B cell (primary cell): ENCODE results near the gene ASPG. TPM values are rescaled to one million over a fixed set of nuclear protein-coding genes. Genes with fewer than 3 reads are reported as not detected.

Source experiments
- ATAC-seq: fragments of 200-7000 bp; cut with Tn5 transposase; one replicate; pipeline ENCODE4 v1.10.0; 2021; ENCODE audit warnings: low read depth, mild to moderate bottlenecking, moderate number of reproducible peaks, moderate library complexity
- CTCF ChIA-PET: fragments of 350-600 bp; sonication (Branson Sonifier 250); formaldehyde crosslinking; loops from one replicate; lab custom pipeline; 2021; ENCODE audit warnings: antibody characterized with exemption, inconsistent platforms; lab: Charles Lee
- POLR2A ChIA-PET: fragments of 350-600 bp; sonication (Branson Sonifier 250); formaldehyde crosslinking; loops from one replicate; lab custom pipeline; 2021; ENCODE audit warnings: antibody characterized with exemption; lab: Charles Lee
- DNase-seq: peaks from one replicate; pipeline ENCODE4 v3.0.0; 2013
- H2AFZ ChIP-seq: 2 replicates; pipeline ENCODE4 v1.6.1; 2012; ENCODE audit warnings: mild to moderate bottlenecking, low read depth, low read length; ENCODE audit not compliant: insufficient read depth, poor library complexity, severe bottlenecking
- H3K27ac ChIP-seq, 2 donors: 1 replicate in 1 of 2; 2 replicates in 1 of 2; pipeline ENCODE4 v1.5.1; 2012 to 2013; ENCODE audit warnings: low read length in 2 of 2, mild to moderate bottlenecking in 2 of 2, moderate library complexity in 1 of 2
- H3K27me3 ChIP-seq, 4 experiments: fragments of 200-600 bp in 1 of 4; sonication (generic) in 1 of 4; replicated peaks in 1 of 4; 1 replicate in 2 of 4; 2 replicates in 2 of 4; pipeline versions ENCODE4 v1.6.1 to v1.7.0; 2013 to 2016; ENCODE audit warnings: low read length in 3 of 4, mild to moderate bottlenecking in 2 of 4, mixed read lengths in 1 of 4, moderate library complexity in 1 of 4; ENCODE audit not compliant: insufficient read depth in 4 of 4, control insufficient read depth in 3 of 4; ENCODE audit errors: control extremely low read depth in 1 of 4
- H3K36me3 ChIP-seq, 2 experiments: replicated peaks in 1 of 2; 1 replicate in 1 of 2; 2 replicates in 1 of 2; pipeline versions ENCODE4 v1.6.1 to v1.7.1; 2013; ENCODE audit warnings: low read length in 1 of 2; ENCODE audit not compliant: insufficient read depth in 2 of 2, control insufficient read depth in 1 of 2; ENCODE audit errors: control extremely low read depth in 1 of 2, extremely low read depth in 1 of 2
- H3K4me1 ChIP-seq, 2 donors: fragments of 200-600 bp in 1 of 2; sonication (generic) in 1 of 2; 1 replicate in 1 of 2; 2 replicates in 1 of 2; pipeline versions ENCODE4 v1.5.1 to v1.6.1; 2013 to 2017; ENCODE audit warnings: low read length in 2 of 2; ENCODE audit not compliant: control insufficient read depth in 2 of 2, insufficient read depth in 2 of 2
- H3K4me2 ChIP-seq: replicated peaks from 2 replicates; pipeline ENCODE3; 2012; ENCODE audit warnings: mild to moderate bottlenecking, low read depth, low read length; ENCODE audit not compliant: poor library complexity, severe bottlenecking
- H3K4me3 ChIP-seq, 5 experiments: fragments of 200-600 bp in 1 of 5; sonication (generic) in 1 of 5; 1 replicate in 3 of 5; 2 replicates in 2 of 5; pipeline versions ENCODE4 v1.5.1 to v1.7.0; 2011 to 2016; ENCODE audit warnings: low read length in 4 of 5, mild to moderate bottlenecking in 4 of 5, low read depth in 2 of 5, control low read depth in 1 of 5, moderate library complexity in 1 of 5; ENCODE audit not compliant: insufficient read depth in 1 of 5; ENCODE audit errors: control extremely low read depth in 1 of 5, extremely low read depth in 1 of 5
- H3K79me2 ChIP-seq: fragments of 200-600 bp; sonication (generic); one replicate; pipeline ENCODE4 v1.6.0; 2016; ENCODE audit warnings: low read length; ENCODE audit not compliant: control insufficient read depth, insufficient read depth
- H3K9ac ChIP-seq: fragments of 200-600 bp; sonication (generic); 2 replicates; pipeline ENCODE4 v1.6.1; 2017; ENCODE audit warnings: mild to moderate bottlenecking, low read length, moderate library complexity
- H3K9me3 ChIP-seq, 3 donors: one replicate each; pipeline versions ENCODE4 v1.6.1 to v1.7.1; 2013; ENCODE audit warnings: low read length in 2 of 3; ENCODE audit not compliant: control insufficient read depth in 2 of 3, insufficient read depth in 1 of 3; ENCODE audit errors: control extremely low read depth in 1 of 3
- H4K20me1 ChIP-seq: 2 replicates; pipeline ENCODE4 v1.6.0; 2012; ENCODE audit warnings: mild to moderate bottlenecking, low read length; ENCODE audit not compliant: insufficient read depth, control insufficient read depth, poor library complexity, severe bottlenecking
- H3K27ac Mint-ChIP-seq: one replicate; pipeline ENCODE4 v1.8.0; 2021; ENCODE audit warnings: mixed read lengths
- H3K27me3 Mint-ChIP-seq: one replicate; pipeline ENCODE4 v1.8.0; 2021; ENCODE audit warnings: mixed read lengths
- H3K4me1 Mint-ChIP-seq: one replicate; pipeline ENCODE4 v1.8.0; 2021; ENCODE audit warnings: mixed read lengths
- H3K4me3 Mint-ChIP-seq: one replicate; pipeline ENCODE4 v1.8.0; 2021; ENCODE audit warnings: mixed read lengths
- H3K9me3 Mint-ChIP-seq: one replicate; pipeline ENCODE4 v1.8.0; 2022; ENCODE audit warnings: mixed read lengths; ENCODE audit not compliant: insufficient read depth
- CTCF ChIP-seq: fragments of 200-600 bp; IDR thresholded peaks from one replicate; pipeline ENCODE4 v1.8.0; 2022; ENCODE audit warnings: antibody characterized with exemption, mild to moderate bottlenecking
- EZH2 ChIP-seq: IDR thresholded peaks from 2 replicates; pipeline ENCODE4 v1.6.1; 2012; ENCODE audit warnings: borderline replicate concordance, low read depth, mild to moderate bottlenecking, moderate library complexity, low read length; ENCODE audit not compliant: insufficient read depth, poor library complexity, severe bottlenecking
- WGBS: methylation state at CpG from one replicate; pipeline ENCODE4 v1.1.5; 2013; ENCODE audit warnings: missing lambda C conversion rate; ENCODE audit not compliant: insufficient coverage; 5-methylcytosine and 5-hydroxymethylcytosine counted together
- intact Hi-C: fragments of 100-400 bp; cut with micrococcal nuclease; formaldehyde crosslinking; loops from one replicate; pipeline ENCODE4 v1.10.0; 2022
- polyA plus RNA-seq: library from polyadenylated mRNA; depleted of rRNA; stranded (reverse); fragments of >200 nt; gene quantifications from 2 replicates; pipeline ENCODE4 v1.2.3, GENCODE V29; 2012
- total RNA-seq, 2 donors: library from RNA; stranded (reverse); fragments of 120-200 nt in 1 of 2; gene quantifications; 1 replicate in 1 of 2; 2 replicates in 1 of 2; pipeline versions ENCODE4 v1.2.3 to v1.2.4, GENCODE V29; 2013 to 2022

The ASPG gene
- total and polyA plus RNA-seq, 2 donors (not counting 1 experiment from before 2014, with no cell fraction given) = not detected

DNA sequence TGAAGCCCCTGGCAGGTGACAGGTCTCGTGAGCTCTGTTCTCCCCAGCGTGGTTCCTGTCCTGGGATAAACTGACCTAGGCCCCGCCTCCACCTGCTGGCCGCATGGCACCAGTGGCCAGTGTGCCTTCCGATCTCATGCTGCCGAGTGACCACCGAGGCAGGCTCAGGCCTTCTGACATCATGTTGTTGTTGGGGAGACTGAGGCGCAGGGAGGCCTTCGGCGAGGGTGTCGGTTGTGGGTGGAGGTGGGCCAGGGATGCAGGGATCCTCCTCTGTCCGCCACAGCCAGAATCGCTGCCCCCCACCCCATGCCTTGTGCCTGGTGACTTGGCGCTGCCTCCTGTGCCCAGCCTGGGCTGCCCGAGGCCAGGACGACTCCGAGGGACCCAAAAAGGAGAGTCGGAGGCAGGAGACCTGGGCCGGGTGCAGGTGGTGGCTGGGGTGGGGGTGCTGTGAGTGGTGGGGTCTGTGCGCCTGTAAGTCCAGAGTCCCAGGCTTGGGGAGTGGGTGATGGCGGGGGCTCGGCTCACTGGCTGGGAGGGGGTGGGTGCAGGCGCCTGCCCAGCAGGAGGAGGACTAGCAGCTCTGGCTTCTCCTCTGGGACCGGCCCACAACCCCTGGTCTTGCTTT is 24.3 kb downstream of the ASPG start:
- DNase-seq (no peak), ATAC-seq (no peak)
- POLR2A ChIA-PET = no interaction called here
- intact Hi-C loops = no loop called here
- H3K4me1 Mint-ChIP-seq = no peaks in the 10 kb centered on the region
- H3K4me1 ChIP-seq = no peaks in the 10 kb centered on the region
- H3K27ac ChIP-seq = no peak overlapping the region
- H2AFZ ChIP-seq = no peak overlapping the region
- H3K27me3 Mint-ChIP-seq = peaks cover 3% of the 10 kb centered on the region
- H3K4me3 ChIP-seq = no peak overlapping the region
- no peak overlapping the region for H3K4me3 Mint-ChIP-seq
- peaks cover 0 to 2% (median 0%) of the 10 kb centered on the region in 4 experiments for H3K27me3 ChIP-seq
- H3K4me2 ChIP-seq = no peak overlapping the region
- H3K9me3 ChIP-seq = peaks cover 0 to 3% (median 0%) of the 10 kb centered on the region in 3 donors
- CTCF ChIA-PET = no interaction called here
- H3K9me3 Mint-ChIP-seq = no peaks in the 10 kb centered on the region
- no peaks in the 10 kb centered on the region for H3K36me3 ChIP-seq
- TF ChIP-seq EZH2 (no peak), CTCF (no peak)
- no peak overlapping the region for H3K27ac Mint-ChIP-seq
- no peaks in the 10 kb centered on the region for H4K20me1 ChIP-seq
- no peak overlapping the region for H3K9ac ChIP-seq
- H3K79me2 ChIP-seq = no peaks in the 10 kb centered on the region
- WGBS = 91% methylated on average over 22 of the region's 24 CpGs

GRCh38 chr14:104110491-104111209 is 25.1 kb downstream of the ASPG start:
- Histone ChIP-seq H3K9me3 (peaks cover 0 to 6% (median 0%) of the 10 kb centered on the region in 3 donors), H3K27ac (no peak overlapping the region), H4K20me1 (no peaks in the 10 kb centered on the region), H3K4me2 (no peak overlapping the region), H3K79me2 (no peaks in the 10 kb centered on the region), H3K36me3 (no peaks in the 10 kb centered on the region), H3K27me3 (peaks cover 0 to 5% (median 0%) of the 10 kb centered on the region in 4 experiments), H3K4me3 (no peak overlapping the region), H3K4me1 (no peaks in the 10 kb centered on the region), H2AFZ (no peak overlapping the region), H3K9ac (no peak overlapping the region)
- Mint-ChIP-seq H3K9me3 (no peaks in the 10 kb centered on the region), H3K27me3 (peaks cover 10% of the 10 kb centered on the region), H3K4me3 (no peak overlapping the region), H3K27ac (no peak overlapping the region), H3K4me1 (peaks cover under 1% of the 10 kb centered on the region)
- ChIA-PET POLR2A (no interaction called here), CTCF (no interaction called here)
- ATAC-seq (no peak), DNase-seq (no peak)
- intact Hi-C loops = no loop called here
- WGBS = 76% methylated on average over 13 of the region's 18 CpGs
- TF ChIP-seq CTCF (no peak), EZH2 (no peak)
